HepG2 (cell line): ENCODE measurements around the gene HYOU1. TPM values are rescaled to one million over a fixed set of nuclear protein-coding genes. Genes with fewer than 3 reads are reported as not detected.

Experiments used
- ARID3A ChIP-seq: IDR thresholded peaks from 2 replicates; pipeline ENCODE4 v1.6.1; 2012; ENCODE audit warnings: low read depth, low read length, improper control_type of control experiment
- BRD4 ChIP-seq: sonication (generic); formaldehyde crosslinking; IDR thresholded peaks from 2 replicates; pipeline ENCODE4 v1.4.0; 2020; ENCODE audit warnings: missing genetic modification reagents
- CCAR2 ChIP-seq: fragments of 200-400 bp; formaldehyde crosslinking; optimal IDR thresholded peaks from 2 replicates; pipeline ENCODE3; 2018; ENCODE audit warnings: low read depth, mild to moderate bottlenecking, low read length, moderate library complexity
- DNMT1 ChIP-seq: sonication (generic); formaldehyde crosslinking; IDR thresholded peaks from 2 replicates; pipeline ENCODE4 v1.5.1; 2020; ENCODE audit warnings: mild to moderate bottlenecking, missing genetic modification reagents
- DR1 ChIP-seq: sonication (generic); formaldehyde crosslinking; IDR thresholded peaks from 2 replicates; pipeline ENCODE4 v1.8.0; 2021; ENCODE audit warnings: mild to moderate bottlenecking, missing genetic modification reagents, inconsistent platforms
- FOXP4 ChIP-seq: sonication (generic); formaldehyde crosslinking; IDR thresholded peaks from 2 replicates; pipeline ENCODE4 v1.4.0; 2020; ENCODE audit warnings: missing genetic modification reagents
- HES4 ChIP-seq: sonication (generic); formaldehyde crosslinking; IDR thresholded peaks from 2 replicates; pipeline ENCODE4 v1.9.0; 2021; ENCODE audit warnings: mild to moderate bottlenecking, missing genetic modification reagents, borderline replicate concordance
- HNRNPL ChIP-seq: fragments of 200-400 bp; formaldehyde crosslinking; IDR thresholded peaks from 2 replicates; pipeline ENCODE4 v1.6.1; 2017; ENCODE audit warnings: mild to moderate bottlenecking, low read depth, low read length
- HOXD1 ChIP-seq: sonication (generic); formaldehyde crosslinking; IDR thresholded peaks from 2 replicates; pipeline ENCODE4 v1.5.0; 2020; ENCODE audit warnings: missing genetic modification reagents
- IRF1 ChIP-seq: sonication (generic); formaldehyde crosslinking; IDR thresholded peaks from 2 replicates; pipeline ENCODE4 v1.4.0; 2020; ENCODE audit warnings: low read depth, mild to moderate bottlenecking, missing genetic modification reagents
- MTF2 ChIP-seq: sonication (generic); formaldehyde crosslinking; IDR thresholded peaks from 2 replicates; pipeline ENCODE4 v1.5.0; 2020; ENCODE audit warnings: missing genetic modification reagents, borderline replicate concordance
- NFIB ChIP-seq: sonication (generic); formaldehyde crosslinking; IDR thresholded peaks from 2 replicates; pipeline ENCODE4 v1.9.0; 2021; ENCODE audit warnings: missing genetic modification reagents, mild to moderate bottlenecking, borderline replicate concordance
- NR3C1 ChIP-seq: sonication (generic); formaldehyde crosslinking; IDR thresholded peaks from 2 replicates; pipeline ENCODE4 v1.4.0; 2020; ENCODE audit warnings: missing genetic modification reagents
- PPARG ChIP-seq: conservative IDR thresholded peaks from 2 replicates; pipeline ENCODE4 v1.6.1; 2016; ENCODE audit warnings: missing biosample characterization, missing genetic modification reagents
- SMAD1 ChIP-seq: sonication (generic); formaldehyde crosslinking; IDR thresholded peaks from 2 replicates; pipeline ENCODE4 v1.4.0; 2020; ENCODE audit warnings: missing genetic modification reagents, low read depth, mild to moderate bottlenecking, borderline replicate concordance
- SMAD3 ChIP-seq: sonication (generic); formaldehyde crosslinking; IDR thresholded peaks from 2 replicates; pipeline ENCODE4 v1.4.0; 2020; ENCODE audit warnings: missing genetic modification reagents
- TCF12 ChIP-seq, 2 experiments: fragments of 450-650 bp in 1 of 2; sonication (generic) in 1 of 2; formaldehyde crosslinking in 1 of 2; IDR thresholded peaks; 2 replicates each; pipeline versions ENCODE4 v1.6.1 to v1.8.0; 2017 to 2022; ENCODE audit warnings: antibody characterized with exemption in 1 of 2, mild to moderate bottlenecking in 1 of 2, missing genetic modification reagents in 1 of 2, moderate library complexity in 1 of 2
- THAP8 ChIP-seq: sonication (generic); formaldehyde crosslinking; IDR thresholded peaks from 2 replicates; pipeline ENCODE4 v1.5.1; 2020; ENCODE audit warnings: missing genetic modification reagents, mild to moderate bottlenecking, borderline replicate concordance
- TSC22D2 ChIP-seq: sonication (generic); formaldehyde crosslinking; IDR thresholded peaks from 2 replicates; pipeline ENCODE4 v1.5.1; 2020; ENCODE audit warnings: missing genetic modification reagents, mild to moderate bottlenecking, borderline replicate concordance
- ZBTB7B ChIP-seq: sonication (generic); formaldehyde crosslinking; IDR thresholded peaks from 2 replicates; pipeline ENCODE4 v1.4.0; 2020; ENCODE audit warnings: missing genetic modification reagents
- ZMAT3 ChIP-seq: sonication (generic); formaldehyde crosslinking; conservative IDR thresholded peaks from 2 replicates; pipeline ENCODE4 v1.7.0; 2021; ENCODE audit warnings: missing genetic modification reagents
- ZNF263 ChIP-seq: sonication (generic); formaldehyde crosslinking; IDR thresholded peaks from 2 replicates; pipeline ENCODE4 v1.4.0; 2020; ENCODE audit warnings: missing genetic modification reagents
- ZNF547 ChIP-seq: sonication (generic); formaldehyde crosslinking; IDR thresholded peaks from 2 replicates; pipeline ENCODE4 v1.5.1; 2020; ENCODE audit warnings: mild to moderate bottlenecking, missing genetic modification reagents
- polyA plus RNA-seq, 8 experiments: library from polyadenylated mRNA; depleted of rRNA in 3 of 8; stranded (reverse) in 7 of 8; unstranded in 1 of 8; fragments of >200 nt; fragmentation: Illumina TruSeq in 4 of 8; extraction: Trizol in 4 of 8; gene quantifications; 2 replicates each; pipeline versions ENCODE4 v1.2.1 to v1.2.3, GENCODE V29; 2011 to 2016; ENCODE audit warnings: low read depth in 4 of 8, missing spikeins in 1 of 8, mixed read lengths in 1 of 8; ENCODE audit not compliant: insufficient read depth in 1 of 8
- total RNA-seq, 5 experiments: library from RNA; depleted of rRNA; stranded (reverse); fragments of >200 nt; fragmentation: Illumina TruSeq; extraction: Trizol; gene quantifications; 2 replicates each; pipeline ENCODE4 v1.2.3, GENCODE V29; 2016; ENCODE audit warnings: low read depth in 1 of 5

HYOU1 gene
- total and polyA plus RNA-seq, 2 of the 13 experiments (the other 11 are each of a cell fraction or from before 2014, with no cell fraction given), result 127 to 155 TPM

GRCh38 chr11:119018074-119018938 lies 38.7 kb downstream of the HYOU1 start, which contains the start of the genes RPS25 and TRAPPC4 (continued):
- no peak for TF ChIP-seq NR3C1
- TF ChIP-seq ZMAT3 (CRISPR knock-in tag), result peak; percentile 74
- peak; percentile 41; the same call in 1 of the 2 replicates for TF ChIP-seq FOXP4 (CRISPR knock-in tag)
- TF ChIP-seq TSC22D2 (CRISPR knock-in tag), result peak; percentile 1; the same call in 1 of the 2 replicates
- TF ChIP-seq HES4 (CRISPR knock-in tag), result no peak
- TF ChIP-seq SMAD3, result peak; percentile 72; the same call in 1 of the 2 replicates
- TF ChIP-seq ZNF263, result peak; percentile 88
- TF ChIP-seq CCAR2, result no peak
- TF ChIP-seq HOXD1 (CRISPR knock-in tag), result 0 out of 2 replicates have a peak, but pooled peaks have one; percentile 72
- TF ChIP-seq PPARG (CRISPR knock-in tag), result peak; percentile 14; the same call in 1 of the 2 replicates
- peak; percentile 78; the same call in 1 of the 2 replicates for TF ChIP-seq SMAD1 (CRISPR knock-in tag)
- TF ChIP-seq BRD4 (CRISPR knock-in tag), result peak; percentile 46; the same call in 1 of the 2 replicates
- TF ChIP-seq DR1 (CRISPR knock-in tag), result peak; percentile 92
- no peak for TF ChIP-seq ARID3A
- TF ChIP-seq MTF2, result no peak
- no peak for TF ChIP-seq NFIB (CRISPR knock-in tag)
- TF ChIP-seq HNRNPL, result peak; percentile 74; the same call in 1 of the 2 replicates
- no peak; the same call in 1 of the 2 replicates for TF ChIP-seq ZBTB7B (CRISPR knock-in tag)
- TF ChIP-seq THAP8 (CRISPR knock-in tag), result no peak
- peak; percentile 70; the same call in 1 of the 2 replicates for TF ChIP-seq ZNF547
- TF ChIP-seq IRF1 (CRISPR knock-in tag), result no peak
- TF ChIP-seq TCF12 (IDR thresholded peaks at IDR 0.05), result no peak
- no peak for TF ChIP-seq TCF12 (CRISPR knock-in tag; IDR thresholded peaks at IDR 0.05)
- no peak for TF ChIP-seq DNMT1 (CRISPR knock-in tag)
